CD1c-positive myeloid dendritic cell (primary cell): Measurements from ENCODE around the gene PVALB.
A peak's percentile ranks its signal among the peaks of the same experiment; 100 is the strongest.

Experiments
- DNase-seq: peaks from one replicate; pipeline ENCODE4 v3.0.0-alpha.2; 2016; ENCODE audit errors: extremely low spot score

Gene PVALB

GRCh38 chr22:36846949-36847348 is 30.1 kb upstream of the PVALB start:
- no peak for DNase-seq

DNA sequence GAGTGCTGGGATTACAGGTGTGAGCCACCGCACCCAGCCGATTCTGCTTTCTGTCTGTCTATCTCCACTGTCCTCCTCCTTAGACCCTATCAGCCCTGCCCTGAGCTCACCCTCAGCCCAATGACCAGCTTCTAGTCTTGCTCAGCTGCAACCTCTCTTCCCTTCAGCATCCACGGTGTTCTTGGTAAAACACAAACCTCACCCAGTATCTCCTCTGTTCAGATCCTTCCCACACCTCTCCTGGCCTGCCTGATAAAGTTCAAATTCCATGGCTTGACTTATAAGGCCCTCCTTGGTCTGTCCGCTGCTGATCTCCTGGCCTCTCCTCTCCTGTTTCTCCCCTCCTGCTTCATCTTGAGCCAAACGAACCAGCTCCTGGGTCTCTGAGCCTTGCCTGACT is 29.4 kb upstream of the PVALB start:
- no peak for DNase-seq

- DNase-seq: no peak
Observed at GRCh38 chr22:36840106-36840505, 23.3 kb upstream of the PVALB start.

- no peak for DNase-seq
Observed at GRCh38 chr22:36839356-36840073, 22.7 kb upstream of the PVALB start.

- no peak for DNase-seq
Observed at GRCh38 chr22:36838119-36839030, 21.5 kb upstream of the PVALB start.

DNA sequence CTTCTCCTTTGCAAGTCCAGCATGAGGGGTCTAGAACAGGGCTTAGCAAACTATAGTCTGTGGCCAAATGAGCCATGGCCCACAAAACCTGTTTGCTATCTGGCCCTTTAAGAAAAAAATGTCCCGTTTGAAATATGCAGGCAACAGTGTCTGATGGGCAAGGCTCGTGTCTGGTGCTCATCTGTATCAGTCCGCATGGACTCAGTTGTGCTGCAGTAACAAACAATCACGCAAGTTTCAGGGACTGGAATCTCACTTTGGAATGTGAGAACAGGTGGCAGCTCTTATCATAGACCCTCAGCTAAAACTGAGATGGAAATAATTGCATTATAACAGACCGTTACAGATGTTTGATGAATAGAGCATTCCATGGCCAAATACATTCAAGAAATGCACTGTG is 19.1 kb upstream of the PVALB start:
- DNase-seq: no peak

- peak; percentile 83 for DNase-seq
Observed at GRCh38 chr22:36833073-36833472, 16.2 kb upstream of the PVALB start.

DNA sequence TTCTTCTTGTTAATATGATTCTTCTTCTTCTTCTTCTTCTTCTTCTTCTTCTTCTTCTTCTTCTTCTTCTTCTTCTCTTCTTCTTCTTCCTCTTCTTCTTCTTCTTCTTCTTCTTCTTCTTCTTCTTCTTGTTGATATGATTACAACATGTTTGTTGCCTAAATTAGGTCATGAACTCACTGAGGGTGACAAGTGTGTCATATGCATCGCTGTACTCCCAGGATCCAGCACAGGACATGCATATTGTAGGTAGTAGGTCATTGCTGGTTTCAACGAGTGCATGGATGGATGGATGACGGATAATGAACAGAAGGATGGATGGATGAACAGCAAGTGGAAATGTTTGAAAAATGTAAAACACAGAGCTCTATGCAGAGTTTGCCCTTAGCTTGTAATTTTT is 14.9 kb upstream of the PVALB start:
- DNase-seq: peak; percentile 25

DNA sequence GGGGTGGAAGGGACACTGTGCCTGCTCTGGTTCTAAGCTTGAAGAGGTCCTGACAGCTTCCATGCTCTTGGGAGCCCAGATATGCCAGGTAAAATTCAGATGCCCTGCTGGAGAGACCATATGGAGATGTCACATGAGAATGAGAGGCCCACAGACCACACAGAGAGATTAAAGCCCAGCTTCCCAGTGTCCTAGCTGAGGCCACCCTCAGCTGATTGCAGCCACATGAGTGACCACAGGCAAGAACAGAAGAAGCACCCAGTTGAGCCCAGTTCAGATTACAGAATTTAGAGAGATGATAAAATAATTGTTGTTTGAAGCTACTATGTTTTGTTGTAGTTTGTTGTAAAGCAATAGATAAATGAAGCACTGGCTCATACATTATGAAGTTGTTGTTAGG is 14.4 kb upstream of the PVALB start:
- DNase-seq: no peak

GRCh38 chr22:36830601-36831000 is 13.8 kb upstream of the PVALB start:
- DNase-seq: no peak

- DNase-seq: no peak
Observed at GRCh38 chr22:36829370-36830002, 12.7 kb upstream of the PVALB start.

DNA sequence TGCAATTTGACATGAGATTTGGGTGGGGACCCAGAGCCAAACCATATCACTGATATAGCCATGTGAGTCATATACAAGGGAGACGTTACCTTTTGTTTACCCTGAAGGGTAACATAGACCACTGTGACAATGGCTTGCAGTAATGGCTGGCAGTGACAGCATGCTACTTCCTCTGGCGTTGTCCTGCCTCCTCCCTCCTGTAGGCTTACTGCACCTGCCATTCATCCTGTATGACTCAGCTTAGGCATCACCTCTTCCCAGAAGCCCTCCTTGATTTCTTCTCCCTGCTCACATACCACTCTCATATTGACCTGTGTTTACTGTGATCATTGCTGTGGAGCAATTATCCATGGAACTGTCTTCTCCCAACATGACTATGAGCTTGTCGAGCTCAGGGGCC is 12.0 kb upstream of the PVALB start:
- DNase-seq: no peak

GRCh38 chr22:36826262-36826661 is 9.4 kb upstream of the PVALB start:
- DNase-seq: no peak

- no peak for DNase-seq
Observed at GRCh38 chr22:36824655-36825054, 7.8 kb upstream of the PVALB start.

DNA sequence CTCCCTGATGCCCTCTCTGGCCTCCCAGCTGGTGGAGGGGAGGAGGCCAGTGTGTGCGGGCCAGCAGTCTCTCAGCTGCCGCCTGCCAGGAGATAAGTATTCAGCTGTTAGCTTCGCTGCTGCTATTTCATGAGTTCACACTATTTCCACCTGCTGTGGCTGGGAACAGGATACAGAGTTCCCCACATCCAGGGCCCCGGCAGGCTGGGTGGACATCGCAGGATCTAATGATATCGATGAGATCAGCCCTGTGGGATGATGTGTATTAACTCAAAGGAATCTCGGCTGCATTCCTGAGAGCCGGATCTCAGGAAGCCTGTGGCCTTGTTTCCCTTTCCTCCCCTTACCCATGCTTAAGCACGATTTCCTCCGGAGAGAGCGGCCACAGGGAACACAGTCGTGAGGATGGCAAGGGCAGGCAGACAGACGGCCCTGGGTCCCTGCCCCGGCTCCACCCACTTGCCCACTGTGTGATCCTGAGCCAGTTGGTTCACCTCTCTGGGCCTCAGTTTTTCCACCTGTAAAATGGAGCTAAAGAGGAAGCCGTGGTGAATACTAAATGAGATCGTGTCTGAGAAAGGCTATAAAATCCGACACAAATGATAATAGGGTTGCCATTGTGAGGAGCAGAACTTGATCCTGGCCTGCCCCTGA is 6.5 kb upstream of the PVALB start:
- no peak for DNase-seq

GRCh38 chr22:36822581-36822980 is 5.7 kb upstream of the PVALB start:
- no peak for DNase-seq

GRCh38 chr22:36819112-36819511 is 2.3 kb upstream of the PVALB start:
- no peak for DNase-seq

DNA sequence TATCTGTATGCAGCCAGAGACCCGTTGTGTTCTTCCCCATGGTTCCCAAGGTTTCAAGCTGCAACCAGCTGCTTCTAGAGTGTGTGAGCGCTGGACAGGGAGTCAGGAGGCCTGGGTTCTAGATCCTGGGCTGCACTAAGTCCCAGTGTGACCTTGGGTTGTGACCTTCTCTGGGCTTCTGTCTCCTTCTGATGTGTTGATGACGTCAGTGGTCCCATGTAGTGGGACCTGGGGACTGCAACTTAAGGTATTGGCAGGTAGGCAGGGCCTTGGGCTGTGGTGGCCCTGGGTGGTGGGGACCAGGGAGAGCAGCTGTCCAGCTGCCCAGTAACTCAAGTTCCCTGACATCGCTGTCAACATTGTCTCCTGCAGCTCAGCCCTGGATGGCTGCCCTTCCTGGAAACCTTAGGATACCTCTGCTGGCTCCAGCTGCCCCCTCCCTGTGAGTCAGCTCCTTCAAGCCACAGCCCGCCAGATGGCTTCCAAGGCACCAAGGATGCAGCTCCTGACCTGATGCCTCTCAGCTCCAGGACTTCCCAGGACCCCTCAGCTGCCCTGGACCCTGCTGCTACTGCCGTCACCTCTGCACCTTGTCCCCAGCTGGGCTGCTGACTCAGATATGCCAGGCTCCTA is 1.3 kb upstream of the PVALB start:
- no peak for DNase-seq

- DNase-seq: no peak
Observed at GRCh38 chr22:36817525-36817848, 652 bp upstream of the PVALB start.

GRCh38 chr22:36816339-36816635 is 548 bp downstream of the PVALB start:
- DNase-seq: no peak

- DNase-seq: peak; percentile 12
Observed at GRCh38 chr22:36815558-36816338, 1.1 kb downstream of the PVALB start.
